C4-2B (cell line): Measurements from ENCODE around the gene CA11.

Experiments used
- CTCF ChIP-seq: fragments of 450-650 bp; conservative IDR thresholded peaks from 2 replicates; pipeline ENCODE4 v1.5.1; 2017; ENCODE audit warnings: mild to moderate bottlenecking
- ZFX ChIP-seq: fragments of 450-650 bp; IDR thresholded peaks from 2 replicates; pipeline ENCODE4 v1.6.1; 2017

GRCh38 chr19:48672994-48673393 lies 27.0 kb upstream of the CA11 start, which contains the start of gene NTN5:
- no peak for TF ChIP-seq CTCF
- TF ChIP-seq ZFX, result no peak
